Activated naive CD8-positive, alpha-beta T cell (primary cell): ENCODE measurements around the gene WDCP.
"Not testable (repeated sequence)": the region's sequence is repeated elsewhere in the genome, so short reads cannot be mapped to it uniquely, and the experiment has no call there.

Experiments
- H3K27ac Mint-ChIP-seq: one replicate; pipeline ENCODE4 v1.8.0; 2021; ENCODE audit warnings: mixed read lengths
- H3K27me3 Mint-ChIP-seq: one replicate; pipeline ENCODE4 v1.8.0; 2021; ENCODE audit warnings: mixed read lengths
- H3K36me3 Mint-ChIP-seq: one replicate; pipeline ENCODE4 v1.8.0; 2021; ENCODE audit warnings: mixed read lengths
- H3K4me1 Mint-ChIP-seq: one replicate; pipeline ENCODE4 v1.8.0; 2021; ENCODE audit warnings: low read depth, mixed read lengths
- H3K4me3 Mint-ChIP-seq: one replicate; pipeline ENCODE4 v1.8.0; 2021; ENCODE audit warnings: mild to moderate bottlenecking, mixed read lengths
- H3K9me3 Mint-ChIP-seq: one replicate; pipeline ENCODE4 v1.8.0; 2021; ENCODE audit warnings: low read depth, mixed read lengths

Gene WDCP

GRCh38 chr2:24020244-24020643 is 26.9 kb downstream of the WDCP start:
- Mint-ChIP-seq H3K27me3 (no peaks in the 10 kb centered on the region), H3K27ac (no peak overlapping the region), H3K4me1 (no peaks in the 10 kb centered on the region), H3K36me3 (no peaks in the 10 kb centered on the region), H3K4me3 (no peak overlapping the region), H3K9me3 (no peaks in the 10 kb centered on the region)

- H3K27me3 Mint-ChIP-seq = no peaks in the 10 kb centered on the region
- H3K9me3 Mint-ChIP-seq = no peaks in the 10 kb centered on the region
- H3K36me3 Mint-ChIP-seq = no peaks in the 10 kb centered on the region
- H3K4me3 Mint-ChIP-seq = no peak overlapping the region
- H3K4me1 Mint-ChIP-seq = no peaks in the 10 kb centered on the region
- no peak overlapping the region for H3K27ac Mint-ChIP-seq
Observed at GRCh38 chr2:24019729-24020128, 27.5 kb downstream of the WDCP start.

- Mint-ChIP-seq H3K9me3 (no peaks in the 10 kb centered on the region), H3K27me3 (peaks cover 4% of the 10 kb centered on the region), H3K36me3 (no peaks in the 10 kb centered on the region)
Observed at GRCh38 chr2:24018241-24018640, 28.9 kb downstream of the WDCP start.

GRCh38 chr2:24017711-24018110 is 29.5 kb downstream of the WDCP start:
- Mint-ChIP-seq H3K9me3 (no peaks in the 10 kb centered on the region), H3K36me3 (no peaks in the 10 kb centered on the region), H3K27ac (no peak overlapping the region), H3K4me1 (no peaks in the 10 kb centered on the region), H3K4me3 (no peak overlapping the region), H3K27me3 (peaks cover 7% of the 10 kb centered on the region)

More at GRCh38 chr2:24018241-24018640, 28.9 kb downstream of the WDCP start:
- Mint-ChIP-seq H3K27ac (no peak overlapping the region), H3K4me1 (no peaks in the 10 kb centered on the region), H3K4me3 (no peak overlapping the region)

GRCh38 chr2:24016853-24017703 is 30.1 kb downstream of the WDCP start:
- H3K36me3 Mint-ChIP-seq = no peaks in the 10 kb centered on the region
- H3K27ac Mint-ChIP-seq = no peak overlapping the region
- H3K4me3 Mint-ChIP-seq = no peak overlapping the region
- H3K9me3 Mint-ChIP-seq = no peaks in the 10 kb centered on the region
- H3K4me1 Mint-ChIP-seq = no peaks in the 10 kb centered on the region
- peaks cover 8% of the 10 kb centered on the region for H3K27me3 Mint-ChIP-seq

- Mint-ChIP-seq H3K4me1 (peaks cover under 1% of the 10 kb centered on the region), H3K36me3 (no peaks in the 10 kb centered on the region), H3K27ac (no peak overlapping the region), H3K27me3 (peaks cover 14% of the 10 kb centered on the region), H3K9me3 (no peaks in the 10 kb centered on the region), H3K4me3 (no peak overlapping the region)
Observed at GRCh38 chr2:24016376-24016761, 30.8 kb downstream of the WDCP start.

GRCh38 chr2:24015562-24016375 is 31.4 kb downstream of the WDCP start:
- Mint-ChIP-seq H3K4me1 (peaks cover 3% of the 10 kb centered on the region), H3K4me3 (no peak overlapping the region), H3K9me3 (no peaks in the 10 kb centered on the region), H3K27me3 (peaks cover 18% of the 10 kb centered on the region), H3K36me3 (no peaks in the 10 kb centered on the region), H3K27ac (no peak overlapping the region)

GRCh38 chr2:24014902-24015301 is 32.3 kb downstream of the WDCP start:
- peaks cover 18% of the 10 kb centered on the region for H3K27me3 Mint-ChIP-seq
- not testable (repeated sequence) for H3K36me3 Mint-ChIP-seq

GRCh38 chr2:24012521-24013188 is 34.5 kb downstream of the WDCP start:
- Mint-ChIP-seq H3K27ac (no peak overlapping the region), H3K27me3 (peaks cover 22% of the 10 kb centered on the region), H3K36me3 (no peaks in the 10 kb centered on the region), H3K4me3 (no peak overlapping the region), H3K9me3 (no peaks in the 10 kb centered on the region), H3K4me1 (peaks cover 5% of the 10 kb centered on the region)

More at GRCh38 chr2:24014902-24015301, 32.3 kb downstream of the WDCP start:
- not testable (repeated sequence) for H3K9me3 Mint-ChIP-seq, H3K4me1 Mint-ChIP-seq, H3K4me3 Mint-ChIP-seq, H3K27ac Mint-ChIP-seq

- Mint-ChIP-seq H3K4me3 (peak overlapping the region; percentile 34), H3K27me3 (peaks cover 22% of the 10 kb centered on the region), H3K9me3 (no peaks in the 10 kb centered on the region), H3K4me1 (peaks cover 5% of the 10 kb centered on the region), H3K27ac (no peak overlapping the region), H3K36me3 (no peaks in the 10 kb centered on the region)
Observed at GRCh38 chr2:24011250-24012104, 35.7 kb downstream of the WDCP start.

- Mint-ChIP-seq H3K27ac (no peak overlapping the region), H3K36me3 (no peaks in the 10 kb centered on the region), H3K9me3 (no peaks in the 10 kb centered on the region), H3K27me3 (peaks cover 22% of the 10 kb centered on the region), H3K4me1 (peaks cover 5% of the 10 kb centered on the region), H3K4me3 (no peak overlapping the region)
Observed at GRCh38 chr2:24010477-24011249, 36.5 kb downstream of the WDCP start.

- Mint-ChIP-seq H3K4me3 (peak within 1 kb of the TSS; percentile 60), H3K4me1 (peaks cover 5% of the 10 kb centered on the region), H3K9me3 (no peaks in the 10 kb centered on the region), H3K27me3 (peaks cover 22% of the 10 kb centered on the region), H3K36me3 (no peaks in the 10 kb centered on the region), H3K27ac (no peak within 1 kb of the TSS)
Observed at GRCh38 chr2:24009680-24010476, 37.3 kb downstream of the WDCP start, which contains the start of gene MFSD2B. Gene MFSD2B (plus strand): TSS chr2:24010085. CDS start chr2:24010097, 12 bp downstream.

- Mint-ChIP-seq H3K9me3 (no peaks in the 10 kb centered on the region), H3K27me3 (peaks cover 20% of the 10 kb centered on the region), H3K4me3 (peak overlapping the region; percentile 60), H3K4me1 (peaks cover 5% of the 10 kb centered on the region), H3K36me3 (no peaks in the 10 kb centered on the region), H3K27ac (no peak overlapping the region)
Observed at GRCh38 chr2:24009367-24009679, 37.9 kb downstream of the WDCP start.
